Panc1 (cell line): ENCODE measurements around the gene BIK. TPM values are rescaled to one million over a fixed set of nuclear protein-coding genes. Genes with fewer than 3 reads are reported as not detected.

ENCODE experiments used
- ATAC-seq: fragments of 200-7000 bp; cut with Tn5 transposase; 2 replicates; pipeline ENCODE4 v1.9.1; 2020; ENCODE audit warnings: mild to moderate bottlenecking, moderate library complexity
- BruUV-seq: library from RNA; stranded (reverse); fragments of 400-500 nt; replicated peaks from 2 replicates; lab custom pipeline; 2021; lab: Mats Ljungman, UMichigan
- CTCF ChIA-PET: fragments of 300-600 bp; sonication (Branson Sonifier 250); formaldehyde crosslinking; loops from one replicate; lab custom pipeline; 2022; ENCODE audit warnings: antibody characterized with exemption; lab: Charles Lee
- POLR2A ChIA-PET: fragments of 300-600 bp; sonication (Branson Sonifier 250); formaldehyde crosslinking; loops from one replicate; lab custom pipeline; 2022; ENCODE audit warnings: antibody characterized with exemption; lab: Charles Lee
- DNase-seq: peaks from one replicate; pipeline ENCODE4 v3.0.0-alpha.2; 2010; ENCODE audit warnings: low read depth, low spot score
- H3K27ac ChIP-seq: 2 replicates; pipeline ENCODE4 v1.5.1; 2011; ENCODE audit warnings: mild to moderate bottlenecking, low read length, inconsistent platforms
- H3K27me3 ChIP-seq: fragments of 200-500 bp; sonication (Bioruptor generic); 2 replicates; pipeline ENCODE4 v1.6.0; 2014; ENCODE audit warnings: low read length, inconsistent platforms; ENCODE audit not compliant: control insufficient read depth, insufficient read depth
- H3K36me3 ChIP-seq: fragments of 200-500 bp; sonication (Bioruptor generic); 2 replicates; pipeline ENCODE4 v1.5.1; 2014; ENCODE audit warnings: inconsistent platforms, mild to moderate bottlenecking, low read length, moderate library complexity; ENCODE audit not compliant: control insufficient read depth, insufficient read depth
- H3K4me1 ChIP-seq: 2 replicates; pipeline ENCODE4 v1.5.1; 2011; ENCODE audit warnings: inconsistent platforms, mild to moderate bottlenecking, low read length, moderate library complexity; ENCODE audit not compliant: control insufficient read depth, insufficient read depth
- H3K4me3 ChIP-seq, 2 experiments: 2 replicates each; pipeline ENCODE4 v1.5.1; 2011 to 2012; ENCODE audit warnings: low read depth in 2 of 2, low read length in 2 of 2, mild to moderate bottlenecking in 2 of 2, inconsistent platforms in 1 of 2, moderate library complexity in 1 of 2
- H3K9me3 ChIP-seq: fragments of 200-500 bp; sonication (Bioruptor generic); 2 replicates; pipeline ENCODE4 v1.5.1; 2014; ENCODE audit warnings: low read depth, mild to moderate bottlenecking, inconsistent platforms, low read length, moderate library complexity; ENCODE audit not compliant: control insufficient read depth, insufficient read depth
- CTCF ChIP-seq: fragments of 450-650 bp; IDR thresholded peaks from 2 replicates; pipeline ENCODE4 v1.5.1; 2017; ENCODE audit warnings: mild to moderate bottlenecking
- POLR2AphosphoS5 ChIP-seq: IDR thresholded peaks from 2 replicates; pipeline ENCODE4 v1.6.1; 2012; ENCODE audit warnings: mild to moderate bottlenecking, low read depth, low read length, moderate library complexity
- REST ChIP-seq, 2 experiments: IDR thresholded peaks; 2 replicates each; pipeline ENCODE4 v1.6.1; 2011 to 2012; ENCODE audit warnings: low read depth in 2 of 2, control low read depth in 1 of 2, low read length in 1 of 2, mild to moderate bottlenecking in 1 of 2, moderate library complexity in 1 of 2; ENCODE audit not compliant: insufficient read depth in 1 of 2
- SIN3A ChIP-seq: IDR thresholded peaks from 2 replicates; pipeline ENCODE4 v1.6.1; 2012; ENCODE audit warnings: low read depth, mild to moderate bottlenecking, low read length, moderate library complexity, borderline replicate concordance; ENCODE audit not compliant: insufficient read depth
- TCF7L2 ChIP-seq: IDR thresholded peaks from 2 replicates; pipeline ENCODE4 v1.6.1; 2011; ENCODE audit warnings: mild to moderate bottlenecking, low read depth, low read length, inconsistent platforms
- in situ Hi-C: cut with HindIII; loops from 2 replicates; pipeline ENCODE4 v1.10.0; 2016; ENCODE audit warnings: low sequenced_read_pairs, low pct_unique_long_range_greater_than_20kb
- intact Hi-C: fragments of 100-400 bp; cut with micrococcal nuclease; formaldehyde crosslinking; loops from one replicate; pipeline ENCODE4 v1.10.0; 2022; ENCODE audit not compliant: unreplicated experiment
- total RNA-seq: library from RNA; stranded (reverse); gene quantifications from one replicate; pipeline ENCODE4 v1.2.1, GENCODE V29; 2021; ENCODE audit not compliant: unreplicated experiment

BIK gene
- total RNA-seq, 1 experiment from 2014 or later, result 0.18 TPM

GRCh38 chr22:43109921-43110443 is 568 bp upstream of the BIK start:
- Histone ChIP-seq H3K4me1 (no peaks in the 10 kb centered on the region), H3K9me3 (no peaks in the 10 kb centered on the region), H3K27ac (no peak overlapping the region), H3K4me3 (peak overlapping the region; percentile 46 to 57), H3K36me3 (no peaks in the 10 kb centered on the region), H3K27me3 (peaks cover 2% of the 10 kb centered on the region; the same call in 1 of the 2 replicates)
- intact Hi-C loops (no loop called here), in situ Hi-C loops (no loop called here)
- ATAC-seq (peak; percentile 43), DNase-seq (no peak)
- ChIA-PET CTCF (no interaction called here), POLR2A (no interaction called here)
- TF ChIP-seq CTCF (no peak), POLR2AphosphoS5 (no peak), TCF7L2 (no peak), SIN3A (no peak), REST (IDR thresholded peaks at IDR 0.05; ENCODE audit: insufficient read depth in 1 of 2, low read depth in 2 of 2, low read length in 1 of 2) (no peak)
- no TSS peak for BruUV-seq

- in situ Hi-C loops, result no loop called here
- ATAC-seq (peak; percentile 65), DNase-seq (no peak)
- POLR2A ChIA-PET, result interaction anchor here (0.7 kb wide), 1 partner anchor 35 kb away, joined by 4 read pairs; no protein-coding TSS in a partner anchor
- Histone ChIP-seq H3K4me3 (peak overlapping the region; percentile 46 to 57), H3K36me3 (no peaks in the 10 kb centered on the region), H3K4me1 (no peaks in the 10 kb centered on the region), H3K27ac (no peak overlapping the region), H3K27me3 (peaks cover 2% of the 10 kb centered on the region; the same call in 1 of the 2 replicates), H3K9me3 (no peaks in the 10 kb centered on the region)
- TF ChIP-seq POLR2AphosphoS5, result no peak
- no peak for TF ChIP-seq CTCF
- no peak for TF ChIP-seq SIN3A
- no peak for TF ChIP-seq TCF7L2
- TF ChIP-seq REST (IDR thresholded peaks at IDR 0.05; ENCODE audit: insufficient read depth in 1 of 2, low read depth in 2 of 2, low read length in 1 of 2), result no peak
- intact Hi-C loops, result no loop called here
- BruUV-seq, result no TSS peak
- CTCF ChIA-PET, result no interaction called here
Measured at GRCh38 chr22:43110927-43111623, 525 bp downstream of the BIK start.
